Sciatic nerve (tissue), 2 donors: ENCODE measurements around the gene NUDT3. TPM values are rescaled to one million over a fixed set of nuclear protein-coding genes. Genes with fewer than 3 reads are reported as not detected.

ENCODE experiments used
- ATAC-seq: fragments of 200-7000 bp; cut with Tn5 transposase; one replicate; pipeline ENCODE4 v1.9.1; 2020; ENCODE audit warnings: mild to moderate bottlenecking, moderate library complexity
- DNase-seq: peaks from one replicate; pipeline ENCODE4 v3.0.0-alpha.2; 2020; ENCODE audit warnings: low spot score
- intact Hi-C: fragments of 100-400 bp; cut with DNase I; formaldehyde crosslinking; loops from one replicate; pipeline ENCODE4 v1.14.2; 2022
- total RNA-seq: library from RNA; stranded (reverse); fragmentation: NEBNext Ultra II Directional; extraction: Animal tissue kit (Norgen Biotek cat#: 25700); gene quantifications from one replicate; pipeline ENCODE4 v1.2.1, GENCODE V29; 2021
- donor health status: DM: no; HTN: no; CAD: no.
- donor health status: DM: no; HTN: no; CAD: no.

The NUDT3 gene
- total RNA-seq, 1 donor from 2014 or later = 83.1 TPM

DNA sequence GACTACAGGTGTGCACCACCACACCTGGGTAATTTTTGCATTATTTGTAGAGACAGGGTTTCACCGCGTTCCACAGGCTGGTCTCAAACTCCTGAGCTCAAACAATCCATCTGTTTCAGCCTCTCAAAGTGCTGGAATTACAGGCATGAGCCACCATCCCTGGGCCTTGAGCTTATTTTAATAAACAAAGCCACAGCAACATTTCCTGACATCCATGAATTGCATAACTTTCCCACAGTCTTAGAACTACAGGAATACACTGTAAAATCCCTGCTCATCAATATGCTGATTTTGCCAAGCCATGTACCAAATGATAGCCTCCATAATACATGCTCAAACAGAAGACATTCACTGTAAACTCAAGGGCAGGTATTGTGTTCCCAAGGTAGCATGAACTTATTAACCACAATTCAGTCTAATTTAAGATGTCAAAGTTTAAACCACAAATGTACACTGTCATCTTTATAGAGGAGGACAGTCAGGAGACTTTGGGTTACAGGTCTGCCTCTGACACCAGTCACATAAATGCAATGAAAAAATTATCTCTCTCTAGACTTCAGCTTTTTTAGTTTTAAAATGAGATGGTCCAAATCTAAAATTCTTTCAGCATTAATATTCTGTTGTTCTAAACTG lies 40.0 kb downstream of the NUDT3 start:
- DNase-seq = no peak
- intact Hi-C loops = no loop called here
- ATAC-seq = no peak

DNA sequence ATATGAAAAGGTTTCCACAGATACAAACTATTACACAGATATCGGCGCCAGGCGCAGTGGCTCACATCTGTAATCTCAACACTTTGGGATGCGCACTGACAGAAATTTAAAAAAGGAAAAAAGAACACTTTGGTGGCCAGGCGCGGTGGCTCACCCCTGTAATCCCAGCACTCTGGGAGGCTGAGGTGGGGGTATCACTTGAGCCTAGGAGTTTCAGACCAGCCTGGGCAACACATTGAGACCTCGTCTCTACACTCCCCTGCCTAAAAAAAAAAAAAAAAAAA lies 41.6 kb downstream of the NUDT3 start:
- DNase-seq (no peak), ATAC-seq (no peak)
- intact Hi-C loops = no loop called here

DNA sequence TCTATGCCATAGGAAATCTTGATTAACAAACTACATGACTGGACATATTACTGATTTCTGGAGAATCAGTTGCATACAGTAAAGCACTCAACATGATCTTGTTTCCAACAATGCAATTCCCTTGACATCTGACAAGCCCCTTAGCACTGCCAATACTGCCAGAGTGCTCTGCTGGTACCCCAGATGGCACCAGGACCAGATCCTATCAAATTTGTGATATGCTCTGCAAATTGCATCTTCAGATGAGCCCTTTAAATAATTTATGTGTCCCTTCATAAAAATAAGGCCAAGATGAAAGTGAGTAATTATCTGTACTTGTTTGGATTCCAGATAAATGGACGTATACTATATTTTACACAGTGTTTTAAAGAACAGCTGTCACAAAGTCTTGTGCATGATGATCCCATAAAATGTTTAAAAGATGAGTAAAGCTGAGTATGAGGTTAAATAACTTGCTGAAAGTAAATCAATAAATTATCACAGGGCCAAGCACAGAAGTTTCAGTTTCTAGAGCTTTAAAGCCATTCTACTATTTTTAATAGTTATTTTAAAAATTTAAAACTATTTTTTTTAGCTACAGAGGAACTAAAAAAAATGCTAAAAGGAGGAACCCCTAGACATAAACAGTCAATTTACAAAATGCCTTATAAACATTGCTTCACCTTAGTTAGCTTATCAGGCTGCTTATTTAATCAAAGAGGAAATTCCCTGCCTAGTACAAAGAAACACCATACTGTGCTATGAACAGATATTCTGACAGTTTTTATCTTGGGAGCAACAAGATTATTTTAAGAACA lies 42.1 kb downstream of the NUDT3 start:
- ATAC-seq (no peak), DNase-seq (no peak)
- intact Hi-C loops = no loop called here

DNA sequence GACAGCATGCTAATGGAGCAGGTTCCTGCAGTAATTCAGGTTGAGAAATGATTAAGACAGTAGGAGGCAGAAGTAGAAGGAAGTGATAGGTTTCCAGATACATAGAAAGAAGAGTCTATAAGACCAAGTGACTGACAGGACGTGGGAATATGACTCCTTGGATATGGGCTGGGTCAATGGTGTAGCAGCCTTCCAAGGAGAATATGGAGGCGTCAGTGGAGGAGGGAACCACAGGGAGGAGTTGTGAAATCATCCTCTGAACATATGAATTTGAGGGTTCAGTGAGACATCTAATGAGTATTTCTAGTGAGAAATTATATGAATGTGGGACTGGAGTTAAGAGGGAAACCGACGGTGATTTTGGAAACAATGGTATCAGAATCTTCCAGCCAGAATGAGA lies 43.3 kb downstream of the NUDT3 start:
- DNase-seq = no peak
- no peak for ATAC-seq
- intact Hi-C loops = no loop called here

DNA sequence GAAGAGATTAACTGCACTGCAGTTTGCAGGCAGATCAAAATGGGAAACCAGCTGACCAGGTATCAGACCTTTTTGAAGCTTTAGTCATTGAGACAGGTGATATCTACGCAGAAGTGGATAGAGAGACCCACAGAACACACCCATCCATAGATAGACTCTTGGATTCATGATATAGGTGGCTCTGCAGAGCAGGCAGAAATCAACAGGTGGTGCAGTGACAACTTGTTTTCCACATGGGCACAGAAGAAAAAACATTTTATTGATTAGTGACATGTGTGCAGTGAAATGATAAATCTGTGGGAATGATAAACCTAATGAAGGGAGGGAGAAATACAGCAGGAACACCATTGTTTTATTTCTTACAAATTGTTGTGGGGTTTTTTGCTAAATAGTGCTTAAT lies 45.2 kb downstream of the NUDT3 start:
- intact Hi-C loops = no loop called here
- ATAC-seq (no peak), DNase-seq (no peak)

DNA sequence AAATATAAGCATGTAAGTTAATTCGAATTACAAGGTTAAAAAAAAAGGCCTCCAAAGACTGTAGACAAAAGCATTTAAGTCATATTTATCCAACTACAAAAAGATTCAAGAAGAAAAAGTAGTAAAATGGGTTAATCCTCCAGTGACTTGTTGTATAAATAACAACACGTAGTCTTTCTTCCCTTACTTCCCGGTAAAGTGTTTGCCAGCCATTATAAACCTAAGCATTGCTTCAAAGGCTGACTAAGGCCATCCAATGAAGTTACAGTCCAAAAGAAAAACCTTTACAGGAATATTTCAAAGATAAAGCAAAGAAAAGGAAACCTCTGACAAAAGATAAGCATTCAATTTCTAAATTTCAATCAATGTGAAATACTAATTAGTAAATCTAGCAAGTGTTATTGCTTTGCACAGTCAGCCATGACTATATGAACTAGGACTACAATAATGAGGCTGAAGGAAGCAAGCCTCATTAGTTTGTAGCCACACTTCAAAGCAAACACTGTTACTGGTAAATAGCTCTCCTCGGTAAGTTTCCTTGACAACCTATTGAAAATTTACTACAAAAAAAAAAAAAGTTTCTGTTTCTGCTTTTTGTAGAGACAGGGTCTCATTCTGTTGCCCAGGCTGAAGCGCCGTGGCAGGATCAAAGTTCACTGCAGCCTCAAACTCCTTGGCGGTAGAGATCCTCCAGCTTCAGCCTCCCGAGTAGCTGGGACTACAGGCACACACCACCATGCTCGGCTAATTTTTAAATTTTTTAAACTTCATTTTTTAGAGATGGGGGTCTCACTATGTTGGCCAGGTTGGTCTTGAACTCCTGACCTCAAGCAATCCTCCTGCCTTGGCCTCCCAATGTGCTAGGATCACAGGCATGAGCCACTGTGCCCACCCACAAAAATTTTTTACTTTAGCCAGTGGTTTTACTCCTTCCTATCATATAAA lies 46.0 kb downstream of the NUDT3 start:
- intact Hi-C loops = no loop called here
- ATAC-seq = no peak
- DNase-seq = no peak

DNA sequence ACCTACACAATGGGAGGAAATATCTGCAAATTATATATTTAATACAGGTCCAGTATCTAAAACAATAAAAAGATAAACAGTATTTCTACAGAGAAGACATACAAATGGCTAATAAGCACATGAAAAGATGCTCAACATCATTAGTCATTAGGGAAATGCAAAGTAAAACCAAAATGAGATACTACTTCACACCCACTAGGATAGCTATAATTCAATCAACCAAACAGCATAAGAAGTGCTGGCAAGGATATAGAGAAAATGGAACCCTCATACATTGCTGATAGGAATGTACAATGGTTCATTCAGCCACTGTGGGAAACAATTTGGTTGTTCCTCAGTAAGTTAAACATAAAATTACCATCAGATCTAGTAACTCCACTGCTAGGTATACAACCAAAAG lies 48.7 kb downstream of the NUDT3 start:
- ATAC-seq = no peak
- intact Hi-C loops = no loop called here
- DNase-seq = no peak

DNA sequence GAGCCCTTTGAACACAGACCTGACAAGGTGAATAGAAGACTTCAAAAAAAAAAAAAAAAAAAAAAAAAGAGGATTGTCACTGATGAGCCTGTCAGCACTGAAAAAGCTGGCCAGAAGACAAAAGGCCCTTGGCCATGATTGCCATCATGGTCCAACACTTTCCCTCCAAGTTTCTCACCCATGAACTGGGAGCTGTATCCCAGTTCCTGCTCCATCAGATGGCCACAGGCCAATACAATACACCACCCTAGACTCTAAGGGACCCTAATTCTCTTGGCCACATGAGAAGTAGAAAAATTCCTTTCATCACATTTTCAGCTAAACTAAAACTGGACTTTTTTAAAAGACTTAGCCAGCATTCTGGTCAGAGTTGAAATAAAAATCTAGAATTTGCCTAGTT lies 50.2 kb downstream of the NUDT3 start:
- ATAC-seq = no peak
- no peak for DNase-seq
- intact Hi-C loops = no loop called here

DNA sequence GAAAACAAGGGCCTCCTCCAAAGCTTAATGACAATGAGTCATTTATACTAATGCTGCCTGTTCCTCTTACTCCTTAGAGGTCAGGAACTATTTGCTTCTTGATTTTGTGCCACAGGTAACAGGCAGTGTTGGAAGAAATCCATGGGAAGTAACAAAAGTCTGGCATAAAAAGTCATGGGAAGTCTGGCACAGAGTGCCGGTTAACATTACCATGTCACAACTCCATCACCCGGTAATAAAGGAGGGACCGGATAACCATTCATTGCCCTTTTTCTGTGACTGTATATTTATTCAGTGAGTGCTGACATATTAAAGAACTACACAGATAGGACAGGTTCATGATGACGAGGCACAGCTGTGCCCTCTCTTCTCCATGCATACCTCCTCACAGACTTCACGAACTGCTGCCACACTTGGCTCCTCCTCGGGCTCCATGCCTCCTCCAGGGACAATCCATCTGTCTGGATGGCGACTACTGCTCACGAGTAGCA lies 50.9 kb downstream of the NUDT3 start:
- ATAC-seq (peak; percentile 57), DNase-seq (no peak)
- intact Hi-C loops = no loop called here

DNA sequence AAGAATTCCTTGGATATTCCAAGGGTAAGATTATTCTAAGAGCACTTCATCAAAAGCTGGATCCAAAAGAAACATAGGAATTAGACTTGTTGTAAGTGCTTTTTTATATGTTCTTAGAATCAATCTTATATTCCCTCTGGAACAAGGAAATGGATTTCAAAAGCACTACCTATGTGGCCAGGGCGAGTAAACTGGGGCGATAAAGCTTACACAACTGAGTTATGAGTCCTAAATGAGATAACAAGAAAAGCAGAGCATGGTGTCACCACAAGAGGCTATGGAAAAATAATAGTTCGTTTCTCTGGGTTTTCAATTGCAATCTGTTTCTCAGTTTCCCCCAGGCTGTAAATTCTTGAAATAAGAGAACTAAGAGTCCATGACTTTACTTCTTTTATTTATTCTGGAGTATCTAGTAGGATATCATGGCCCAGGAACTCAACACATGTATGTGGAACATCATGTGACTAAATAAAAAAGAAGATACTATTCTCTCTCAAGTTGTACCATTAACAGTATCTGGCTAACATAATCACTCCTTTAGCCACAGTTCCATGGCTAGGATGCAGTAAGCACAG lies 51.5 kb downstream of the NUDT3 start:
- intact Hi-C loops = no loop called here
- ATAC-seq = no peak
- DNase-seq = no peak

DNA sequence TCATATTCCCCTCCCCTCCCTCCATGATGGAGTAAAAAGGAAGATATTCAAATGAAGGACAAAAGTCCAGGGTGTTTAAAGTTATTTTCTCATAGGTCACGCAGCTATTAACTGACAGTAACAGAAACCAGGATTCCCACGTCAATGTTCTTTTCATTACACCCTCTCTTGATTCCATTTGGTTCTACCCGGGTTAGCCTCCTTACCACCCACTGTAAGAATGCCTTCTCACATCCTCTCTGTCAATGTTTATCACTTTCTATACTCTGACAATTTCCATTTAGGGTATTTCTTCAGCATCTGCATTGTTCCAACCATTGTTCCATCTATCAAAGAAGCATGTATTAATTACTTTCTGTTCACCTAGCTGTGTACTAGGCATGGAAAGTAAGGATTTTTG lies 52.1 kb downstream of the NUDT3 start:
- ATAC-seq (no peak), DNase-seq (no peak)
- intact Hi-C loops = no loop called here

DNA sequence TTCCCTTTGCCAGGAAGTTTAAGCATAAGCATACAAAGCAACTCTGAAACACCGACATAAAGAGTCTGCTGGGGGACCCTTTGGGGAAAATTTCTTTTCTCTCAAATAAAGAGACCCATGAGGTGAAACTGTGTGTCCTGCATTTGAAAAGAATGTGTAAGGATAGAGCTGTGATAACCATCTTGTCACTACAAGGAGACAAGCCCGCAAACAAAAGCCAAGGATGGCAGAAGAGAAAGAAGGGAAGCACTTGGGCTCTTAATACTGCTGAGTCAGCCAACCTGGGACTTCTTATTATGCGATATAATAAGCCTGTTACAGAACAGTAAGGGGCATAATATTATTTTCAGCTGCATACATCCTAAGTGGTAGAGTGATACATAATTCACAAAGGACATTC lies 52.5 kb downstream of the NUDT3 start:
- ATAC-seq (no peak), DNase-seq (no peak)
- intact Hi-C loops = no loop called here

DNA sequence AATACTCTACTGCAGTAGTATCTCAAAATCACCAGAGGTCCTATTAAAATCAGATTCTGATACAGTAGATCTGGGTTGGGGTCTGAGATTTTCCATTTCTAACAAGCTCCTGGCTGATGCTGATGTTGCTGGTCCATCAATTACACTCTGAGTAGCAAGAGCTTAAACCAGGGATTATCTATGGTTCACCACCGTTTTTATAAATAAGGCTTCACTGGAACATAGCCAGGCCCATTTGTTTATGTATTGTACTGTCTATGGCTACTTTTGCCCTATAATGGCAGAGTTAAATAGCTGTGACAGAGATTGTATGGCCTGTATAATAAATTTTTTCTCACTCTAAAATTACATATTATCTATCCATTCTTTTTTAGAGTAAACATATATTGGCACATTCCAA lies 53.0 kb downstream of the NUDT3 start:
- DNase-seq (no peak), ATAC-seq (no peak)
- intact Hi-C loops = no loop called here

DNA sequence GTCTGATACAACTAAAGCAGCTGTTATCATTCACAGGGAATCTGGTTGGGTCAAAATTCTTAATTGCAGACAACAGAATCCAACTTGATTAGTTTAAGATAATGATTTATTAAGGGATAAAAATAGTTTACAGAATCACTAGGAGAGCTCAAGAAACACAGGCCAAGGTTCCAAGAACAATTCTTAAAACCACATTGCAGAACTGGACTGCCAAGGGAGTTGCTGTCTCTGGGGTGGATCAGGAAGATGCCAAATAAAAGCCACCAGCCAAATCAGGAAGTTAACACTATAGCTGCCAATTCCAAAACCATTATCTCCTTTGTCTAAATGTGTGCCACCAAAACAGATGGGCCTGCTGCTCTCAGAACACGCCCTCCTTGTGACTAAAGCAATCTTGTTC lies 53.7 kb downstream of the NUDT3 start:
- intact Hi-C loops = no loop called here
- ATAC-seq (no peak), DNase-seq (no peak)

DNA sequence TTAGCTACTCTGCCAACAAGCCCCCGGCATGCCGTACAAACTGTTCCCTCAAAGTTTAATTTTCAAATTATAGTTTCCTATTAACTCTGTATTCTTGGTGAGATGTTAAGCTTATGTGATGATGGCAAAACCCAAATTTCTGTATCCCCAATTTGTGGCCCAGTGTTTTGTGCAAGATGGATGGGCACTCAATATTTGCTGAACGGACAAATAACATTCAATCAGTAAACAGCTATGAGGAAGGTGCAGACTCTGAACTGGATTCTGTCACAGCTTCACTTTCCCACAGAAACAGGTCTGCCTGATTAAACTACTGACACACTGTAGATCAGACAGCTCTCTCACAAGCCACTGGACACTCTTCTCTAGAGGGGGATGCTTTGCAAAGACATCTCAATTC lies 54.1 kb downstream of the NUDT3 start:
- intact Hi-C loops = no loop called here
- DNase-seq = no peak
- no peak for ATAC-seq

DNA sequence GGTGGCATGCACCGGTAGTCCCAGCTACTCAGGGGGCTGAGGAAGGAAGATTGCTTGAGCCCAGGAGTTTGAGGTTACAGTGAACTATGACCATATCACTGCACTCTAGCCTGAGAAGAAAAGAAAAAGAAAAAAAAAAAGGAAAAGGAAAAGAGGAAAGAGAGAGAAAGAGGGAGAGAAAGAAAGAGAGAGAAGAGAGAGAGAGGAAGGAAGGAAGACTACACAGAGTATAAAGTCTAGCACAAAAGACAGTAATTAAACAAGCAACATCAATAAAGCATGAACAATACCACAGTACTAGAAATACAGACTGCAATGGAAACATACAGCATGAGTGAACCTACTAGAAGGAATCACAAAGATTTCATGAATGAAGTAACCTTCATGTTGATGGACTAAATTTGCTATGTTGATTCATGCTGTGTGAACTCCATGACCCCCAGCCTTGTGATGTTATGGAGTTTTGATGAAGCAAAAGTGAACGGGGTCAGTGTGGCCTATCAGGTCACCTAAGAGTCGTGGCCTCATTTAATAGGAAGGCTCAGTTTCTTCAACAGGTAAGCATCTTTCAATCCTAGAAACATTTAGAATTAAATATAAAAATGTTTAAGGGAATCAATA lies 57.6 kb downstream of the NUDT3 start:
- DNase-seq (no peak), ATAC-seq (no peak)
- intact Hi-C loops = no loop called here

DNA sequence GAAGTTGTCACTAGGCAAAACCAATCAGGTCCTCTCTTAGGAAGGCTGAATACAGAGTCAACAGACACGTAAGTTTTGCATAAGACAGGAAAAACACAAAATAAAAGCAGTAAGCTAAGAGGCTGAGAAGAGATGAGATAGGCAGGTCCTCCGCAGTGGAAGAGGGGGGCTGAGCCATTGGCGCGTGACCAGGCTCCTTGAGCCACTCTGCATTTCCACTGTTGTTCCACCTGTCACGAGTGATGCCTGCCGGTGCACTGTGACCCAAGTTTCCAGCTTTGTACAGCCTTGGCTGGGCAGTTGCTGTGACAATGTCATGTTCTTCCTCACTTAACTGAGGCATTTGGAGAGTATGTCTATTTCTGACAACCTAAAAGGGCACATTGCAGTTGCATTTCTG lies 58.6 kb downstream of the NUDT3 start:
- intact Hi-C loops = no loop called here
- DNase-seq = no peak
- no peak for ATAC-seq

DNA sequence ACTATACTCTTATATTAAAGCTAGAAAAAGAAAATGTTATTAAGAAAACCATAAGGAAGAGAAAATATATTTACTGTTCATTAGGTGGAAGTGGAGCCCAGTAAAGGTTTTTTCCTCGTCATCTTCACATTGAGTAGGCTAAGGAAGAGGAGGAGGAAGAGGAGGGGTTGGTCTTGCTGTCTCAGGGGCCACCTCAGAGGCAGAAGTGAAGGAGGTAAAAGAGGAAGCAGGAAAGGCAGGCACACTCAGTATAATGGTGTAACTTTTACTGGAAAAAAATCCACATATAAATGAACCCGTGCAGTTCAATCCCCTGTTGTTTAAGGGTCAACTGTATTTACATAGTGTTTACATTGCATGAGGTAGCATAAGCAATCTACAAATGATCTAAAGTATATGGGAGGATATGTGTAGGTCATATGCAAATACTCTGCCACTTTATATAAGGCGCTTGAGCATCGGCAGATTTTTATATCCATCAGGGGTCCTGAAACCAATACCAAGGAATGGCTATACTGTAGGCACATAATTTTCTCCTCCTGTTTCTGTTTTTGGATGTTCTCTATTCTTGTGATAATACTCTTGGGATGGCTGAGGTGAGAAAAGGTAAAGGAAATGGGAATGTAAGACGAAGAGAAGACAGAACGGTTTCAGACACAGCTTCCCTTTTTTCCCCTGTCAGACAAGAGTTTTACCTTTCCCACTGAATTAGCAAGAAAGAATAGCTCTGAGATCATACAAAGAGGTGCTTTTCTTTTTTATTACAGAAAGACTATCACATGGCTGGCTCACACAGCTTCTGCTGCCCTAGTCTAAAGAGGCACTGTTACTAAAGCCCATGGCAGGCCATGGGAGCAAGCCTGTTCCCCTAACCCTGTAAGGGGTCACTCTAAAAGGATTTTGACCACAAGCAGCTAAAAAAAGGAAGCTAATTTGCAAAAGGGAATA lies 59.9 kb downstream of the NUDT3 start:
- intact Hi-C loops = no loop called here
- ATAC-seq = no peak

More for the DNA sequence above, 59.9 kb downstream of the NUDT3 start:
- DNase-seq = no peak
